GM18508 (cell line): ENCODE data around the gene EPHB1.
A peak's percentile ranks its signal among the peaks of the same experiment; 100 is the strongest.

ENCODE experiments used
- ATAC-seq: cut with Tn5 transposase; IDR thresholded peaks from one replicate; pipeline ENCODE4 v1.9.1; 2021; ENCODE audit warnings: moderate number of reproducible peaks; ENCODE audit not compliant: insufficient read depth, unreplicated experiment

EPHB1 gene

GRCh38 chr3:134900482-134900881, 105.4 kb downstream of the EPHB1 start:
- ATAC-seq = no peak

- ATAC-seq = no peak
Measured at GRCh38 chr3:134901461-134901860, 106.4 kb downstream of the EPHB1 start.

- ATAC-seq = peak; percentile 19
Measured at GRCh38 chr3:134903837-134904236, 108.8 kb downstream of the EPHB1 start.

- peak; percentile 83 for ATAC-seq
Measured at GRCh38 chr3:134904241-134904771, 109.2 kb downstream of the EPHB1 start.

- no peak for ATAC-seq
Measured at GRCh38 chr3:134904776-134905646, 110.0 kb downstream of the EPHB1 start.

GRCh38 chr3:134905647-134905935, 110.5 kb downstream of the EPHB1 start:
- no peak for ATAC-seq

- no peak for ATAC-seq
Measured at GRCh38 chr3:134908271-134908670, 113.2 kb downstream of the EPHB1 start.

- ATAC-seq = no peak
Measured at GRCh38 chr3:134910026-134910425, 115.0 kb downstream of the EPHB1 start.

- ATAC-seq = no peak
Measured at GRCh38 chr3:134911586-134912548, 116.8 kb downstream of the EPHB1 start.

GRCh38 chr3:134916276-134916961, 121.4 kb downstream of the EPHB1 start:
- ATAC-seq = no peak

- ATAC-seq = no peak
Measured at GRCh38 chr3:134917631-134918030, 122.6 kb downstream of the EPHB1 start.

GRCh38 chr3:134918441-134918840, 123.4 kb downstream of the EPHB1 start:
- peak; percentile 81 for ATAC-seq

- ATAC-seq = no peak
Measured at GRCh38 chr3:134922101-134922500, 127.0 kb downstream of the EPHB1 start.

GRCh38 chr3:134922866-134923265, 127.8 kb downstream of the EPHB1 start:
- ATAC-seq = no peak

- no peak for ATAC-seq
Measured at GRCh38 chr3:134923286-134923685, 128.2 kb downstream of the EPHB1 start.

GRCh38 chr3:134927599-134927998, 132.5 kb downstream of the EPHB1 start:
- ATAC-seq = no peak

GRCh38 chr3:134928392-134928791, 133.3 kb downstream of the EPHB1 start:
- no peak for ATAC-seq

GRCh38 chr3:134928819-134929218, 133.8 kb downstream of the EPHB1 start:
- ATAC-seq = no peak

GRCh38 chr3:134929976-134930375, 134.9 kb downstream of the EPHB1 start:
- no peak for ATAC-seq

- ATAC-seq = no peak
Measured at GRCh38 chr3:134931045-134931785, 136.2 kb downstream of the EPHB1 start.
